NCI-H187 (cell line): ENCODE data around the gene PKD1.

Experiments used
- DNase-seq, 2 experiments: peaks; one replicate each; lab custom pipeline; 2025; lab: John Stamatoyannopoulos, UW

Gene PKD1

DNA sequence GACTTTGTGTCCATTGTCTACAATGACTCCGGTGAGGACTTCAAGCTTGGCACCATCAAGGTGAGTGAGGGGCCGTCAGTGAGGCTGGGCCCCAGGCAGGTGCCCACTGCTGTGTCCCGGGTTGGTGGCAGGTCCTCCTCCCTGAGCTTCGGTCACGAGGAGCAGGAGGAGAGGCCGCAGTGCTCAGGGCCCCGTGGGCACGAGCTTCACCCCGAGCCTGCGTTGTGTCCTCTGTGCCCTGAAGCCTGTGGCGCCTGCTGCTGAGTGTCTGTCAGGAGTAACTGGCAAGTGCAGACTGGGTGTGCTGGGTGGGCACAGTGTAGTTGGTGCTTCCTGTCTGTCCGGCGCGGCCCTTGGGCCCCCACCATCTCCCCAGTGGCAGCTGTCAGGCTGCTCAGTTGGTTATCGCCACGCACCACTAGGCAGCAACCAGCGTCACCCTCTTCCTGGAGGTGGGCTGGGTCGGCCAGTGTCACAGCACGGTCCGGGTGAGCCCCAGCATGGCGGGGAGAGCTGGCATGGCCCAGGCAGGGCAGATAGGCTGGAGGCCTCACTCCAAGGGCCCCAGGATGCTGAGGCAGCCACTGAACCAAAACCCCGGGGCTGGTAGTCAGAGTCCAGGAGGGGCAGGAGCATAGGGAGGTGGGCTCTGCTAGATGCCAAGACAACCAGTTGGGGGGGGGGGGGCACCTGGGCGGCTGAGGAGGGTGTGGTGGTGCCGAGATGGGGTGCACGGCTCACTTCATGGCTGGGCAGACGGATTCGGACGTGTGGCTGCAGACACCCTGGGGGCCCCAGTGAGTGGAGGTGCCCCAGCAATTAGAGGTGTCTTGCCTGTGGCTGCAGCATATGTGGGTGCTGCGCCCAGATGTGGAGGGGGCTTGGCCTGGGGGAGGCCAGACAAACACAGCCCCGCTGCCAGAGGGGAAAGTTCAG lies 48.6 kb downstream of the PKD1 start:
- DNase-seq: no peak

DNA sequence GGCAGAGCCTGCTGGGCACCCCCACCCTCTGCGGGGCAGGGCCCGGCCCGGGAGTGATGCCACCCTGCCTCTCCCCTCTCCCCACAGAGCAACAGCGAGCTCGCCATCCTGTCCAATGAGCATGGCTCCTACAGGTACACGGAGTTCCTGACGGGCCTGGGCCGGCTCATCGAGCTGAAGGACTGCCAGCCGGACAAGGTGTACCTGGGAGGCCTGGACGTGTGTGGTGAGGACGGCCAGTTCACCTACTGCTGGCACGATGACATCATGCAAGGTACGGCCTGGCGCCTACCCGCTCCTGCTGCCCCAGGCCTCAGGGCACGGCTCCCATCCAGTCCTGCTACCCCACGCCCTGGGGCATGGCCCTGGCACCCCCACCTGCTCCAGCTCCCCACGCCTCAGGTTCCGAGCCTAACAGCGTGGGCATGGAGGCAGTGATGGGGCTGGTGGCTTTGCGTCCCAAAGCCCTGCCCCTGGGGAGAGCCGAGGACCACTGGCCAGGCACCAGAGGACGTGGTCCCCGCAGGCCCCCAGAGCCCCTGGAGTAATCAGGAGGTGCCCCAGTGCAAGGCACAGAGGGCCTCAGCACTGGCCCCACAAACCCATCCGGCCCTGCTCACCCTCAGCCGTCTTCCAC lies 49.5 kb downstream of the PKD1 start:
- DNase-seq: no peak

DNA sequence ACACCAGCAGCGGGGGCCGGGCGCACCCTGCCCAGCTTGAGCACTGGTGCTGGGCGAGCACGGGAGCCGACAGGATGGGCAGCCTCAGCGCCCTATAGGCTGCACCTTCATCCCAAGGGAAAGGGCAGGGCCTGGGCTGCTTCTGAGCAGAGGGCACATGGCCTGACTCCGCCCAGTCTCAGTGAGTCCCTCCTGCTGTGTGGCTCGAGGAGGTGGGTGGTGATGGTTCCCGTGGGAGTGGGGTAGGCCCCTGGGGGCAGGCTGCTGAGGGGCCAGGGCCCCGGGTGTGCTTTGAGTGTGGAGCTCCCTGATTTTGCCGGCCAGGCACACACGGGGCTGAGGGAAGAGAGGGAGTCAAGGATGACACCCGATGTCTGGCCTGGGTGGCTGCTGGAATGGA lies 50.0 kb downstream of the PKD1 start:
- DNase-seq: no peak

DNA sequence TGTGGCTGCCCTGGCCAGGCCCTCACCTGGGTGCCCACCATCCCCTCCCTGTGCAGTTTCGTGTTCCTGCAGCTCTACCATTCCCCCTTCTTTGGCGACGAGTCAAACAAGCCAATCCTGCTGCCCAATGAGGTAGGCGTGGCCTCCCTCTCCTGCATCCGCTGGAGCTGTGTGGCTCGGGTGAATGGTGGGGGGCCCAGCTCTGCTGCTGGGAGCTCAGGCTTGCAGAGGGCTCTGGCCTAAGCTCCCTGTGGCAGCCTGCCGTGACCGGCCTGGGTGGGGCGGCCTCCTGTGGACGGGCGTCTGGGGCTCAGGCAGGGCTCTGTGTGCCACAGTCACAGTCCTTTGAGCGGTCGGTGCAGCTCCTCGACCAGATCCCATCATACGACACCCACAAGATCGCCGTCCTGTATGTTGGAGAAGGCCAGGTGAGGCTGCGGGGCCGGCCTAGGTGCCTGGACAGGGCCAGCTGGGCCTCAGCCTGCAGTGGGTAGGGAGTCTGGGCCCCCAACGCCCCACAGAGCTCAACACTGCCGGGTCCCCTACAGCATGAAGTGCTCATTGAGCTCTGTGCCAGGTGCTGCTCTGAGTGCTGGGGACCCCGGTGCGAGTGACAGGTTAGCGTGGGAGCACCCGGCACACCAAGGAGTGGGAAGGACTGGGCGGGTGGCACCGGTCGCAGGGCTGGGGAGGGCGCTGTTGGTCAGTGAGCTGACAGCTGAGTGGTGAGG lies 50.6 kb downstream of the PKD1 start:
- no peak for DNase-seq

DNA sequence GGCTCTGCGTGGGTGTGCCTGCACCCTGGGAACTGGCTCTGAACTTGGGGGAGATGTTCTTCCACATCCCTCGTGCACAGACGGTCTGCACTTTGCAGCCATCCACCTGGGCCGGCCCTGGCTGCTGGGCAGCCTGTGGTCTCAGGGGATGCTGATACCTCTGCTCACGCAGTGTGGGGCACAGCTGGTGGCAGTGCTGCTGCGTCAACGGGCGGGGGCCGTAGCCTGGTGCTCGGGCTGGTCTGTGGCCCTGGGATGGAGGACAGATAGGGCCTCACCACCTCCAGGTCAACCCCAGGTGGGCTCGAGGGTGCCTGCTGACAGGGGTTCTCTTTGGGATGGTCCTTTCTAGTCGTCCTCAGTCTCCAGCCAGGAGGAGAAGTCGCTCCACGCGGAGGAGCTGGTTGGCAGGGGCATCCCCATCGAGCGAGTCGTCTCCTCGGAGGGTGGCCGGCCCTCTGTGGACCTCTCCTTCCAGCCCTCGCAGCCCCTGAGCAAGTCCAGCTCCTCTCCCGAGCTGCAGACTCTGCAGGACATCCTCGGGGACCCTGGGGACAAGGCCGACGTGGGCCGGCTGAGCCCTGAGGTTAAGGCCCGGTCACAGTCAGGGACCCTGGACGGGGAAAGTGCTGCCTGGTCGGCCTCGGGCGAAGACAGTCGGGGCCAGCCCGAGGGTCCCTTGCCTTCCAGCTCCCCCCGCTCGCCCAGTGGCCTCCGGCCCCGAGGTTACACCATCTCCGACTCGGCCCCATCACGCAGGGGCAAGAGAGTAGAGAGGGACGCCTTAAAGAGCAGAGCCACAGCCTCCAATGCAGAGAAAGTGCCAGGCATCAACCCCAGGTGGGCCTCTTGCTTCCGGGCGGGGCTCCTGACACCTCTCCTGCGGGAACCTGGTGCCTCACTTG lies 51.6 kb downstream of the PKD1 start:
- DNase-seq: no peak

DNA sequence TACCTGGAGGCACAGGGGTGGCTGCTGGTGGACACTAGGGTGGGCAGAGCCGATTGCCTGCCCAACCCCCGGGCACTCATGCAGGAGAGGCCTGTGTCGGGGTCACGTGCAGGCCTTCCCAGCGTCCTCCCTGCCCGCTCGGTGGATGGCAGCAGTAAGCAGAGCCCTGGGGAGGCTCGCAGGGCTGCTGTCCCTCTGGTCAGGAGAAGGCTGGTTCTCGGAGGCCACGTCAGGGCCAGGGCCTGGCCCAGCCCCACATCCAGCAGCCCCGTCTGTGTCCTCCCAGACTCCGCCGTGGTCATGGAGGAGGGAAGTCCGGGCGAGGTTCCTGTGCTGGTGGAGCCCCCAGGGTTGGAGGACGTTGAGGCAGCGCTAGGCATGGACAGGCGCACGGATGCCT lies 52.3 kb downstream of the PKD1 start:
- DNase-seq: no peak

DNA sequence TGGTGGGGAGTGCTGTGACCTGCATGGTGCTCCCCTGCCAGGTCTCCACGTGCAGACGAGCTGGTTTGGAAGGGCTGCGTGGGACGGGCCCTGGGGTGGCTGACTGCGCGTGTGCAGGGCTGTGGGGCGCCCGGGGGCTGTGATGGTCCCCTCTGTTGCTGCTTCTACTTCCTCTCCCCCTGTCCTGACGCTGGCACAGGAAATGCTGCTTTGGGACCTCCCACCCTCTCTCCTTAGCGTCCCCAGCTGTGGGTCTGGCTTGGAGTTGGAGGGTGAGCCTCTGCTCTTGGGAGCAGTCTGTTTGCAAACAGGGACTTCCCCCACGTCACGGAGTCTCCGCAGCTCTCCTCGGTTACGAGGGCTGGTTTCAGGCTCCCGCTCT lies 52.7 kb downstream of the PKD1 start:
- DNase-seq: no peak

DNA sequence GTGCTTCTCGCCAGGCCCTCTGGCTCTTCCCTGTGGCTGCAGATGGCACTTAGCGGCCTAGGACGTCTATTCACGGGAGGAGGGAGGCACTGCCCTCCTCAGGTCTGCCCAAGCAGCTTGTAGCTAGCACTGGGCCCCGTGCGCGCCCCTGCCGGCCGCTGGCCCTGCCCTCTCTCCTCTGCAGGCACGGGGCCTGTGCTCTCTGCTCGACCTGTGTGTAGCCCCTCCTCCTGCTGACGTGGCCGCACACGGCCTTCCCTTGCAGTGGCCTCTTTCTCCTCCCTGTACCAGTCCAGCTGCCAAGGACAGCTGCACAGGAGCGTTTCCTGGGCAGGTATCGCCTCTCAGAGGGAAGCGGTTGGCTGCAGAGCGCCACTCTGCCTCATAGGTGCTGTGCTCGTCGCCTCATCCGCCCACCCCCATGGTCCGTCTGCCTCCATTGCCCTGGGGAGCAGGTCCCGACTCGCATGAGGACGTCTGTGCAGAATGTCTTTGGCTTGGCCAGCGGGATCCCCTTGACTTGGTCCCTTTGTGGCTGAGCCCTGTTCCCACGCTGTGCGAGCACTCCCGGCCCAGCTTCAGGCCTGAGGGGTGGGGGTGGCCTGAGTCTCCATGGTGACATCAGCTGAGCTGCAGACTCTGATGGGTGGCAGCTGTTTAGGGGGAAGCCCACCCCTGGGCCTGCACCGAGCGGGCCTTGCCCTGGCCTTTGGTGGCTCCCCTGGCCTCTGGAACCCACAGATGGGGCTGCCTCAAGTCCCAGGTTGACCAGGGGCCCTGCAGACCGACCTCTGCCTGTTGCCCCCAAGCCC lies 53.3 kb downstream of the PKD1 start:
- DNase-seq: peak; percentile 59 to 77

DNA sequence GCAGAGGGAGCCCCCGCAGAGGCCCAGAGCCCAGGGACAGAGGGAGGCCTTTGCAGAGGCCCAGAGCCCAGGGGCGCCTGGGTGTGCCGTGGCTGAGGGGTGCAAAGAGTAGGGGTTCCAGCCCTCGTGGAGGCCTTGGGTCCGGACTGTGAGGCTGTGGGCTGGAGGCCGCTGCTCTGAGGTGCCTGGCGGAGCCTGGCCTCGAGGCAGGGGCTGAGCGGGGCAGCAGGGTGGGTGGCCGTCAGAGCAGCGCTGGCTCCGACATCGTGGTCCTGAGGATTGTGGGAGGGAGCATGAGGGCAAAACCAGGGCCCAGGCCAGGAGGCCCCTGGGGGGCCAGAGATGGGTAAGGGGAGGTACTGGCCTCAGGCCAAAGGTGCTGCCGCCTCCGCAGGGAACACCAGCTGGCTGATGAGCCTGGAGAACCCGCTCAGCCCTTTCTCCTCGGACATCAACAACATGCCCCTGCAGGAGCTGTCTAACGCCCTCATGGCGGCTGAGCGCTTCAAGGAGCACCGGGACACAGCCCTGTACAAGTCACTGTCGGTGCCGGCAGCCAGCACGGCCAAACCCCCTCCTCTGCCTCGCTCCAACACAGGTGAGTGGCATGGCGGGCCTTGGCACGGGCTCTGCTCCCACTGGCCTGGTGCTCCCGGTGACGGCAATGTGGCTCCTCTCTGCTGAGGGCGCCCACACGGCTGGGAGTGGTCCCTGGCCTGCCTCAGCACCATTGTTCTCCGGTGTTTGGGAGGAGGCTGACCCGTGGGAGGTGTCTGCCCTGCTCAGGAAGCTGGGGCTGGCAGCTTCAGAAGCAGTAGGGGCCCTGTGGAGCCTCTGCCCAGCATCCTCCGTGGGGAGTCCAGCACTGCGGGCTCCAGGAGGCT lies 54.3 kb downstream of the PKD1 start:
- no peak for DNase-seq

DNA sequence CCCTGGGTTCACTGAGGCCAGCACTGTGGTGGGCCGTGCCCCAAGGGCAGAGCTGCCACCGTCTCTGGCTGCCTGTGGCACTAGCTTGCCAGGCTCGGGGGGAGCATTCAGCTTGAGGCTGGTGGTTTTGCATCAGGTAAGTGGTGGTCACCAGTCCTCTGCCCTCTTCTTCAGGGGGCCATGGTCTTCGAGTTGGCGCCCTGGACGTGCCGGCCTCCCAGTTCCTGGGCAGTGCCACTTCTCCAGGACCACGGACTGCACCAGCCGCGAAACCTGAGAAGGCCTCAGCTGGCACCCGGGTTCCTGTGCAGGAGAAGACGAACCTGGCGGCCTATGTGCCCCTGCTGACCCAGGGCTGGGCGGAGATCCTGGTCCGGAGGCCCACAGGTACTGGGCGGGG lies 55.7 kb downstream of the PKD1 start:
- DNase-seq: no peak

DNA sequence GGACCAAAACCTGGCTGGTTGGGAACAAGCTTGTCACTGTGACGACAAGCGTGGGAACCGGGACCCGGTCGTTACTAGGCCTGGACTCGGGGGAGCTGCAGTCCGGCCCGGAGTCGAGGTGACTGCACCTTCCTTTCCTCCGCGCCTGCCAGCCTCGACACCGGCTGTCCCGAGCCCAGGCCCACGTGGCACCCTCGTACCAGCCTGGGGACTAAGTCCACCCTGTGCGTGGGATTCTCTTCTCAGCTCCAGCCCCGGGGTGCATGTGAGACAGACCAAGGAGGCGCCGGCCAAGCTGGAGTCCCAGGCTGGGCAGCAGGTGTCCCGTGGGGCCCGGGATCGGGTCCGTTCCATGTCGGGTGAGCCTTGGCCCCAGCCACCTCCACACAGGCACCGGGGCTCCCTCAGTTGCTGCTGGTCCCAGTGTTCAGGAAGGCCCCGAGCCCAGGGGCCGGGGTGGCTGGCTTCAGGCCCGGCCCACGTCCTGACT lies 56.3 kb downstream of the PKD1 start:
- no peak for DNase-seq

DNA sequence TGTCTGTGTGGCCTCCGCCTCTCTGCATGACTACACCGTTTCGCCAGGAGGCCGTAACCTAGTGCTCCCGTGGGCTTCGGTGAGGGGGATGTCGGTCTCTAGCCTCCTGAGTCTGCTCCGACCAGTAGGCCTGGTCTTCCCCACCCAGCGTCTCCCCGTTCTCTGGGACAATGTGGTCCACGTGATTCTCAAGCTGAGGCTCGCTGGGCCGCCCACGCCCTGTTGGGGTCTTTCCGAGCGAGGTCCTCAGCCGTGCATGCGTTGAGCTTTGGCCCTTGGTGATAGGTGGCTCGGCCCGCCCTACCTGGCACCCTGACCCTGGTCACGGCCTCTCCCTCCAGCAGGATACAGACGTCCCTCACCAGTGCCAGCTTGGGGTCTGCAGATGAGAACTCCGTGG lies 57.0 kb downstream of the PKD1 start:
- no peak for DNase-seq

DNA sequence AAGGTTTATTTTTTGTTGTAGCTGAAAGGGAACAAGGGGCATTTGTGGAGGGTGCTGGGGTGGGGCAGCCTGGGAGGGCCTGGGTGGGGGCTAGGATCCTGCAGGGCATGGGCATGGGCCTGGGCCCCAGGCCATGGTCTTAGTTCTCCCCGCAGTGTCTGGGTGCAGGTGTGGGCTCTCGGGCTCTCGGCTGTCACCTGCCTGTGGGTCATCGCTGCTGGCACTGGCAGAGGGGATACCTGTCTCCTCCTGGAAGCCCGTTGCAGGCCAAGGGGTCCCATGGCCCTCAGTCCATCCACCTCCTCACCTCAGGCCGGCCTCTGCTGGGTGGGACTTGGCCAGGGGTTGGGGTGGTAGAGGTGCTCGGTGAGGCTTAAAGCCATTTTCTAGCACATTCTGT lies 57.6 kb downstream of the PKD1 start:
- DNase-seq: no peak

DNA sequence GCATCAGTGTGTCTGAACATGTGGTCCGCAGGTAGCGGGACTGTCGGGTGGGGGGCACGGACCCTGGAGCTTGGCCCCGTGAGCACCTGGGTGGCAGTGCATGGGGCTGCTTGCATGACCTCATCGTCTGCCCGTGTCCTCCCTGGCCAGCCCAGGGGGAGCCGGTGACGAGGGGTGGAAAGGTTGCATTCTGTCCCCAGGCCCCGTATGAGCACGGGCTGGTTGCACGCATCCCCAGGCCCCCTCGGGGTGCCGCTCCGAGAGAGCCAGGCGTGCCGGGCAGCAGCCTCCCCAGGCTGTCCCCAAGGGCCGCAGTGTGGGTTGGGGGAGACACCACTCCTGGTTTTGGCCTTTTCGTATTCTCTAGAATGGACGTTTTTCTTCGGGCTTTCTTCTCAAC lies 58.0 kb downstream of the PKD1 start:
- DNase-seq: no peak

DNA sequence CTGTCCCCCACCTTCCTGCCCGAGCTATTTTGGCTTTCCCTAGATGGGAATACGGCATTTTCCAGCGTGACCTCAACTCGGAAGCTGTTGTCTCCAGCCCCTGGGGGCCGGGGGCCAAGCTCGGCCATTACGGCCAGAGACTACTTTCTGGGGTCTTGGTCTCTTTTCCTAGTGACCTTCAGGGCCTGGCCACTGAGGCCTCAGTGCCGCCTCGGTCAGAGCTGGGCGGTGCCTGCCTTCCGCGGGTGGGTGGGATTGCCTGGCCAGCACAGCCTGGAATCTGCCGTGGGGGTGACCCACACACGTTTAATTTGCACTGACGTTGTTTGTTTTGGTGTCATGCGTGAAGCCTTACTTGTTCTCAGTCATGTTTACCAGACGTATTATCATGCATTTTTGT lies 58.7 kb downstream of the PKD1 start:
- no peak for DNase-seq

DNA sequence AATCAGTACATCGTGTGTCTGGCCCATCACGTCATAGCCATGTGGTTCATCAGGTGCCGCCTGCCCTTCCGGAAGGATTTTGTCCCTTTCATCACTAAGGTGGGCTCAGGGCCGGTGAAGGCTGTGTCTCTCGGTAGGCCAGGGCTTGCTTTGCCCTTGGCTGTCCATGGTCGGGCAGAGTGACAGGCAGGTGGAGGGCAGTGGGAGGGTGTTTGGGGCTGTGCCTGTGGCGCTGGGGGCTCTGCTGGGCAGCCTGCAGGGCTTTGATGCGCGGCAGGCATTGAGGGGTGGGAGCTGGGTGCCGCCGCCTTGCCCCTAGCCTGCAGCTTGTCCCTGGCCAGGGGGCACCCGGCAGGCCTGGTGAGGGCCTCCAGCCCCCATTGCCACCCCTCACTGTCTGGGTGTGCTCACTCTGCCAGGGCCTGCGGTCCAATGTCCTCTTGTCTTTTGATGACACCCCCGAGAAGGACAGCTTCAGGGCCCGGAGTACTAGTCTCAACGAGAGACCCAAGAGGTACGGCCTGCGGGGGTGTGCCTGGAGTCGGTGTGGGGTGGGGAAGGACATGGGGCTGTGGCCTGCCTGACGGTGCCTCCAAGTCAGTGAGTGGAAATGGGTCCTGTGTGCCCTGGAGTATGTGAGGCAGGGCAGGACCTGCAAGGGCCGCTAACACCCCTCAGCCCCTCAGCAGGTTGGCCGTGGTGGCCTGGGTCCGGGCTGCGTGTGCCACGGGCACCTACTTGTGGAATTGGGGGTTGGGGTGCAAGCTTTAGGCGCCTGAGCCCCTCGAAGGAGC lies 59.4 kb downstream of the PKD1 start:
- DNase-seq: no peak

DNA sequence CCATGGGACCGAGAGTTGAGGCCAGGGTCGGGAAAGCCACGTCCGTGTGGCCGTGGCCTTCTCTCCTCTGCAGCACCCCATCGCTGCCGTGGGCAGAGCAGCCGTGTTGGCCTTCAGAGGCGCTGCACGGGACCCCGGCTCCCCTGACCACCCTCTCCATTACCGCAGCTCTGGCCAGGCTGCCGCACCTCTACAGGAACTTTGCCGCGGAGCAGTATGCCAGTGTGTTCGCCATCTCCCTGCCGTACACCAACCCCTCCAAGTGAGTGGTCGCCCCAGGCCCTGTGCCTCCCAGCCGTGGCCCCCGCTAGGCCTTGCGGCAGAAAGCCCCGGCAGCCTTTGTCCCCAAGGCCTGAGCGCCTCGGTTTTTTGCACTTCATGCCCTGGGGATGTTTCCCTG lies 60.1 kb downstream of the PKD1 start:
- DNase-seq: no peak

DNA sequence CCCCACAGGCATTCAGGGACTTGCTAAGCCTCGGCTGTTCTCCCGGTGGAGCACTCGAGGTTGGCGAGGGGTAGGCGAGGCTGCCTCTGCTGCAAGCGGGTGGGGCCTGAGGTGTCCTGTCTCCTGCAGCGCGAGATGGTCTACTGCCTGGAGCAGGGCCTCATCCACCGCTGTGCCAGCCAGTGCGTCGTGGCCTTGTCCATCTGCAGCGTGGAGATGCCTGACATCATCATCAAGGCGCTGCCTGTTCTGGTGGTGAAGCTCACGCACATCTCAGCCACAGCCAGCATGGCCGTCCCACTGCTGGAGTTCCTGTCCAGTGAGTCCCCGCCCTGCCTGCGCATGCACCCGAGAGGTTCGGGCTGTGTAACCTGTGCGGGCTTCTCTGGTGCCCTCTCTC lies 61.6 kb downstream of the PKD1 start:
- no peak for DNase-seq

DNA sequence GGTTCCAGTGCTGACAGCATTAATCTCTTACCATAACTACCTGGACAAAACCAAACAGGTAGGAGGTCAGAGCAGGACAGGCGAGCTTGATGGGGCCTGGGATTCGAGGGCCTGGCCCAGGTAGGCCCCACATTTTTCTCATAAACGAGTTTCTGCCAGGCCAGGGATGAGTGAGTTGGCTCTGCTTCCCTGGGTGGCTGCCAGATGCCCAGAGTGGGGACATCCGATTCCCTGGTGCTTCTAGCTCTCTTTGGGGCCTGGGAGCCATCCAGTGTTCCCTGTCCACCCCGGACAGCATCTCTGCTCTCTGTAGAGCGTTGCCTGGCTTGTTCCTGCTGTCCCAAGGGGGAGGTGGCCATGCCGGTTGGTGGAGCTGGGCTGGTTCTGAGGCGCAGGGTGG lies 62.8 kb downstream of the PKD1 start:
- DNase-seq: no peak
